ELF-1 (cell line): Measurements from ENCODE around the gene EGR2.

Experiments
- DNase-seq: peaks from one replicate; pipeline ENCODE4 v3.0.0-alpha.2; 2016; ENCODE audit warnings: low read depth, low spot score

Gene EGR2

GRCh38 chr10:62816331-62817120, at the start of gene EGR2:
EGR2 (minus strand) TSS chr10:62816366; CDS start chr10:62816029, 337 bp downstream.
- DNase-seq: peak; percentile 95

GRCh38 chr10:62862447-62862846, 46.3 kb upstream of the EGR2 start:
- DNase-seq: no peak

DNA sequence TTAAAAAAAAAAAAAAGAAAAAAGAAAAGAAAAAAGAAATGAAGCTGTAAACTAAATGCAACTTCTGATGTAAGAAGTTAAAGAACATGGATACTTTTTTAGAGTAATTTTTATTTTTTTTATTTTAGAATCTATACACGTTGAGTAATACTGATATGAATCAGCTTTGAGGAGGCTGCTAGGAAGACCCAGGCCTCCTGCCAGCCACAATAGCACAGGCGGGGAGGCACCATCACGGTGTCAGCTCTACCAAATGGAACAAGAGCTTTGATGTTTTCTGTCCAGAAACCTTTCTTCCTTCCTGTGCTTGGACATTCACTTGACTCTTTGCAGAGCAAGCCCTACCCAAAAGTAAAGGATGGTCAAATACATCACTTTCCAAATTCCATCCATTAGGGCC, 45.3 kb upstream of the EGR2 start:
- no peak for DNase-seq

DNA sequence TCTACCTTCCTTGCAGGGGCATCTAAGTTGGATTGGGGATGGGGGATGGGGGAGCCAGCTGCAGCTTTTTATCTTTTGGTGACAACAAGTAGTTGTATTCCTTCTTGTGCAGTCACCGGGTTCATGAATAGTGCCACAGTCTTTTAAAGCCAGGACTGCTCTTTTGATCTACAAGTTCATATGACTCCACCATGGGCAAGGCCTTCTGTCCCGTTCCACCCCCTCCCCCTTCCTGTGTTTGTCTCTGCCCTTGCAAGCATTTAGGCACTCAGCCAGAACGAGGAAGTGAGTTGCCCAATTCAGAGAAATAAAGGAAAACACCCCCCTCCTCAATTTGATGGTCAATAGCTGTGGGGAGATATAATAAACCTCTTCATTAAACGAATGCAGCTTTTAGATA, 44.8 kb upstream of the EGR2 start:
- no peak for DNase-seq

- DNase-seq: peak; percentile 7
Measured at GRCh38 chr10:62858364-62858763, 42.2 kb upstream of the EGR2 start.

GRCh38 chr10:62856021-62856420, 39.9 kb upstream of the EGR2 start:
- no peak for DNase-seq

DNA sequence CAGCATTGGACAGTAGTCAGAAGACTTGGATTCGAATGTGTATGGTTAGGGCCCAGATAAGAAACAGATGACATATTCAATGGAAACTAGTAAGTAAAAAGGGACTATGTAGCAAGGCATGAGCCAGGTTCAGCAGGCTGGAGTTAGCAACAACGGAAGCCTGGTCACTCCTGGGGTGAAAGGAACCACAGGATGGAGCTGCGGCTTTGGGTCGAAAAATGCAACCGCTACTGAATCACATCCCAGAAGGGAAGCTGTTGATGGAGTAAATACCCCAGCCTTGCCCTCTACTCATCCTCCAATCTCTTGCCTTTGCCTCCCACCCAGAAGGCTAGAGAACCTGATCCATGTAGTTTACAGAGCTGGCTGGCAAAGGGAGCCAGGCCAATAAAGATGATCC, 37.5 kb upstream of the EGR2 start:
- DNase-seq: no peak

- no peak for DNase-seq
Measured at GRCh38 chr10:62852961-62853702, 37.0 kb upstream of the EGR2 start.

DNA sequence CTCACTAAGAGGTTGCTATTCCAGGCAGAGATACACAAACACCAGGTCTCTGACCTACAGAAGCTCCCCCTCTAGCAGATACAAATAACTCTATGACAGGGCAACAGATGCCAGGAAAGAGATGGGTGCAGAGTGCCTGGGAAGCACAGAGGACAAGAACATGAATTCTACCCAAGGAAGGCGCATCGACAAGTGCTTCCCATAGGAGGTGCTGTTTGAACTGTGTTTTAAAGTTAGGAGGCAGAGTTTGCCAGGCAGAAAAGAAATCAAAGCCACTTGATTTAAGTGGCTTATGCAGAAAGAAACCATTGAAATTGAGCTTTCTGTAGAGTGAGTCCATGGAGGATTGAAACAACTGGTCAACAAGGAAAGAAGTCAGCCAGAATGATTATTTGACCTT, 35.3 kb upstream of the EGR2 start:
- peak; percentile 24 for DNase-seq

GRCh38 chr10:62850646-62851045, 34.5 kb upstream of the EGR2 start:
- DNase-seq: no peak

- DNase-seq: no peak
Measured at GRCh38 chr10:62847433-62847832, 31.3 kb upstream of the EGR2 start.

DNA sequence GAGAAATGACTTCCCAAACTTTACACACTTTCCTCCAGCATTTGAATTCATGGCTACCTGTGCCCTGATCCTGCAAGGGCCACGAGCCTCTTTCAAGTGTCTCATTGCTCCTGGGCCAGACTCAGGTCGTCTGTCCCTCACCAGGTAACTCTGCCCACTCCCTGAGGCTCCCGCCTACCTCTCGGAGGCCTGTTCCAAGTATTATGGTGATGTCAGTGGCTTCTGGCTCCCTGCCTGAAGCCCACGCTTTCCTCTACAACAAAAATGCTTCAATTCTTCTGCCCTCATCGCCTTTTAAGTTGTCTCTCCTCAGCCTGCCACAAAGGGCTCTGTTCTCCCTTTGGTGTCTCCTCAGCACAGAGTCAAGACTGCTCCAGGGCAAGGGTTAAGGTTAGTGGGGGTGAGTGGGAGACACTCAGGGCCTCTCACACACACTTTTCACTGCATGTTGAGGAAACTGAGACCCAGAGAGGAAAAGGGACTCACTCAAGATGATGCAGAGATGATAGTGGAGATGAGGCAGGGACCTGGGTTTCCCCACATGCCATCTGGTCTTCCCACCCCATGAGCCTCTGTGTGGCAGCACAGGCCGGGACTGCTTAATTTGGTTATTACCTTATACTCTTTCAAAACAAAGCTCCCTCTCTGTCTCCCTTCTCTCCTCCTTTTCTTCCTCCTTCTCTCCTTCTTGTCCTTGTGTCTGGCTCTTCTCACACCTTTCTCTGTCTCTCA, 28.3 kb upstream of the EGR2 start:
- DNase-seq: no peak

DNA sequence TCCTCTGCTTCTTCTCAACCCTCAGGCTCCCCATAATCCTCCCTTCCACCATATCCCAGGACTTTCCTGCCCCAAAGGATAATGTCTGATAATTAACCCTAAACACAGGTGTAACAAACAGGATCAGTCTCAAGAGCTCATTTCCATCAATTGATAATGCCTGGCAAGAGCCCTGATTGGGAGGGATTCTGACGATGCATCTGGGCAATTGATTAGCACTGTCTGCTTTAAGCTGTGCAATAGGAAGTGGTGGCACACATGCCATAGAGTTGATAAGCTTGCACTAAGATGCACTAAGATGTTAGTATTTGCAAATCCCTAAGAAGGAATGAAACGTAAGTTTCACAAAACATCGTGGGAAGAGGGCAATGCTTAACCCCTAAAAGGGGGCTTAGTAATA, 27.4 kb upstream of the EGR2 start:
- no peak for DNase-seq

- DNase-seq: no peak
Measured at GRCh38 chr10:62842983-62843382, 26.8 kb upstream of the EGR2 start.

GRCh38 chr10:62839590-62839989, 23.4 kb upstream of the EGR2 start:
- no peak for DNase-seq

GRCh38 chr10:62831346-62831745, 15.2 kb upstream of the EGR2 start:
- no peak for DNase-seq

GRCh38 chr10:62830679-62831078, 14.5 kb upstream of the EGR2 start:
- no peak for DNase-seq

DNA sequence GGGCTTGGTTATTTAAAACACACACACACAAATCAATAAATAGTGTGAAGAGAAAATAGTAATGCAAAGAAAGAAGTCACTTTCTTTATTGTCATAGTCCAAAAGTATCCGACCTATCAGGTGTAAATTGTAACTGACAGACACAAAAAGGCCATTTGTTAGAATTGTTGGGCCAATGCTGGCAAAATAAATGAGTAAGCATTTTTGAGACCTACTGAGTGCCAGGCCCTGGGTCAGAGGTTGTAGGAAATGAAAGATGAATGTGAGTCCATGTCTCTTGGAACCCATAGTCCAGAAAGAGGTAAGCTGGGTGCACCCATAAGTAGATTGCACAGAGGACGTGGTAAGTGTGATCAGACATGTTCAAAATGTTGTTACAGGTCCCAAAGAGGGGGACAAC, 13.5 kb upstream of the EGR2 start:
- no peak for DNase-seq

DNA sequence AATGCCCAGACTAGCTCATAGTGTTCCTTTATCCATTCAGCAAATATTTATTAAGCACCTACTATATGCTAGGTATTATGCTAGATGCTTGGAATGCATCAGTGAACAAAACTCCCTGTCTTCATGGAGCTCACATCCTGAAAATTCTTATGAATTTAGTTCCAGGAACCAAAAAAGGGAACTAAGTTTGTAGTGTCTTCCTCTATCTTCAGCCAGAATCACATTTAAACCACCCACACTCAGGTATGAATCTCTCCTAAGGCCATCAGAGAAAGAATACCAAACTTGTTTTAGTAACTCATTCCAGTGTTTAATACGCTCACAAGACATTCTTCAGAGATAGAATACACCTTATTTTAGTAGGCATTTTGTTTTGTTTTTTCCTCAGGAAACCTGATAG, 10.1 kb upstream of the EGR2 start:
- no peak for DNase-seq

DNA sequence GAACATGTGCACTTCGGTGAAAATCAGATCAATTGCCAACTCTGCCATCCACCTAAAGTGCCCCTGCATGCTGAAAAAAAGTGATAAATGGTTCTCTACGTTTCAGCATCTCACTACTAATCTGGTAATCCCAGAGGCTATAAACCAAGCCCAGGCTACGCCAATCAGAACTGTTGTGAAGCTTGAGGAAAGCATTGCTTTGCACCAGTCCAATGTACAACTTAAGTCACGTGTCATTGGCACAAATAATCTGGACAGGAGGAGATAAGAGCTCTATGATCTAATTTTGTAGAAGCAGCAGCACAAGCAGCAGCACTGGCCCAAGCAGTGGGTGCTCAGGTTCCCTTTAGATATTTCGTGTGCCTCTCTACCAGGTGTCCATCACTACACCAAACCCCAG, 4.4 kb upstream of the EGR2 start:
- DNase-seq: no peak

GRCh38 chr10:62819141-62819920, 3.2 kb upstream of the EGR2 start:
- DNase-seq: peak; percentile 30
